Eye (tissue), 1 donor: ENCODE results near the gene FILIP1L.
A peak's percentile ranks its signal among the peaks of the same experiment; 100 is the strongest.
"Not testable (repeated sequence)": the region's sequence is repeated elsewhere in the genome, so short reads cannot be mapped to it uniquely, and the experiment has no call there.

ENCODE experiments used
- DNase-seq: peaks from one replicate; pipeline ENCODE4 v3.0.0-alpha.2; 2015

The FILIP1L gene

GRCh38 chr3:99861216-99861615 lies 253.1 kb downstream of the FILIP1L start:
- DNase-seq, result no peak

DNA sequence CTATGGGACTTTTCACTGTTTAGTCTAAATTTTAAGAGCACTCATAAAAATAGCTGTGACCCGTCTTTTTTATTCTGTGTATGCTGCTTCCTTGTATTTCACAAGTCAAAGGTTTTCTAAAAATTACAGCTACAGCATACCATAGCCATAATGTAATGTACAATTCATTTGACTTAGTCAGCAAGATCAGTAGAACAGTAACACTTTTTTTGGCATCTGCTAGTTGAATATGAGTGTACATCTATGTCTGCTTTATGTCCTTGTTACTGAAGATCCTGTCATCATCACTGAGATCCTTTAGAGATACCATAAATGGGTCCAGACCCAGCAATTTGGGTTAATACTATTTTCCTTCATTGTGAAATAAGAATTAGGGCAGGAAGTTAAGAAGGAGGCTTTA lies 254.5 kb downstream of the FILIP1L start:
- no peak for DNase-seq

- no peak for DNase-seq
Measured at GRCh38 chr3:99858469-99858868, 255.8 kb downstream of the FILIP1L start.

DNA sequence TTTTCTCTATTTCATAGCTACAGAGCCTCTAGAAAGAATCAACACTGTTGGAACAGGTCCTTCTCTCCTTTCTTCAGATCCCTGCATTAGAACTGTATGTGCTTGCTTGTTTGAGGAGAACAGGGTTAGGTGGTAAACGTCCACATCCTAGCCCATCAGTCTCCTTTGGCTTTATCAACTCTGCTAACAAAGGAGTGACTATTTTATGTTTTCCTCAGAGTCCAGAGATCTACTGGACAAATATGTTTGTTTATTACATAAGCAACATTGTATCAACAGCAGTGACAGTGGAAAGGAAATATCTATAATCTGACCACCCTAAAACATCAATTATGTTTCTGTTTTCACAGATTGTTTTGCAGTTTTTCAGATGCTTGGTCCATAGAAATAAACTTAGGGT lies 257.0 kb downstream of the FILIP1L start:
- no peak for DNase-seq

GRCh38 chr3:99856437-99857220 lies 257.7 kb downstream of the FILIP1L start:
- DNase-seq, result no peak

- no peak for DNase-seq
Measured at GRCh38 chr3:99855900-99856299, 258.4 kb downstream of the FILIP1L start.

DNA sequence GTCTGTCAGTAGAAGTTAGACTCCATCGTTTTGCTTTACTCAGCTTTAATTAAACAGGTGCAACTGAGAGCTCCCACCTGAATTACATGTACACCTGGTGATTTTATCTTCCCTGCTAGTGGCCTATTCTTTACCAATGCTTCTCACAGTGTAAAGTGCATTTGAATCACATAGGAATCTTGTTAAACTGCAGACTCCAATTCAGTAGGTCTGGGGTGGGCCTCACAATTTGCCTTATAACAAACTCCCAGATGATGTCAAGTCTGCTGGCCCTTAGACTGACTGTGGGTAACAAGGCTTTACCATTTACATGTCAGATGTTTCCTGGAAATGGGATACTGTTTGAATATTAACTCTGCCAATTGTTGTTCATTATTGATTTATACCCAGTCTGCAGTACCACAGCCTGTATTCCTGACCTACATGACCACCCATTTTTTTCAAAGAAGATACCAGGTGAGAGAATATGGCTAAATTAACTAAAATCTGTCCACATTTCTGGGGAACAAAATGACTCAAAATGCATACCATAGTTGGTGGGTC lies 259.5 kb downstream of the FILIP1L start:
- DNase-seq, result no peak

GRCh38 chr3:99852851-99853250 lies 261.4 kb downstream of the FILIP1L start:
- no peak for DNase-seq

DNA sequence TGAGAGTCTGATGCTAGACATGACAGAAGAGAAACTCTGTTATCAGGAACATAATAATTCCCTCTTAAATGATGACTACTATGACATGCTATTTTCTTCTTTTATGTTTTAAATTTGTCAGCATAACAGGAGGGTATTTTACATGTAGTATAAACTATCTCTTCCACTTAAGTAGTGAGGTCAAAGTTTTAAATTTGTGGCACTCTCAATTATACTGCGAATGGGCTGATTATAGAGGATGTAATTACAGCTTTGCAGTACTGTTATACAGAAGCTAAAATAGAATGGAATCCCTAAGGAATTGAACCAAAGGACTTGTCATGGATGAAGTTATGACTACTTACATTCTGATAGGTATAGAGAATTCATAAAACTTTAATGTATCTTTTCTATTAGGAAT lies 262.3 kb downstream of the FILIP1L start:
- DNase-seq, result no peak

- DNase-seq, result no peak
Measured at GRCh38 chr3:99850608-99851007, 263.7 kb downstream of the FILIP1L start.

- DNase-seq, result no peak
Measured at GRCh38 chr3:99848433-99848832, 265.9 kb downstream of the FILIP1L start.

DNA sequence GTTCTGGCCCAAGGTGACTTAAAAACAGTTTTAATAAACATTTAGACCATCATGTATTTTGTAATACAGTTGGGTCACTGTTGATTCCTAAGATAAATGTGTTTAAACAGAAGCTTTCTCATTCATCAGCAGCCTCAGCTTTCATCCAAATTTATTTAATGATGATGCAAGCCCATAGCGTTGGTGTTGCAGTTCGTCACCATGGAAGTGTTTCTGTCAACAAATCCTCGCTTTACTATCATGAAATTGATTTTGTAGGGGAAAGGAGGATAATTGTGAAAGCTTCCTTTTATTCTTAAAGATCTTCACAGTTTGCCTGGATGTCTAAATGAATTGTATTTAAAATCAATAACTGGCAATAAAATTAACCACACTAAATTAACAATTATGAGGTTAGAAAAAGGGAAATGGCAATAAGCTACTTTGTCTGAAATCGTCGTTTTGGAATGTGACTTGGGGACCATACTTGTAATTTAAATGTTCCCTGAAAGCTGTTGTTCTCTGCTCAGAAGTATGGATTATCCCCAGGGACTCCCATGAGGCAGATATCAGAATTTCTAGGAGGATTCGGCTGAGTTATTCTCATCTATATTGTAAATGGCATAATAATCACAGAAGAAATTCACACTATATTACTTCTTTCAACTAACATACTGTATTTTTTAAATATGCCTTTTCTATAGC lies 267.7 kb downstream of the FILIP1L start:
- DNase-seq, result no peak

DNA sequence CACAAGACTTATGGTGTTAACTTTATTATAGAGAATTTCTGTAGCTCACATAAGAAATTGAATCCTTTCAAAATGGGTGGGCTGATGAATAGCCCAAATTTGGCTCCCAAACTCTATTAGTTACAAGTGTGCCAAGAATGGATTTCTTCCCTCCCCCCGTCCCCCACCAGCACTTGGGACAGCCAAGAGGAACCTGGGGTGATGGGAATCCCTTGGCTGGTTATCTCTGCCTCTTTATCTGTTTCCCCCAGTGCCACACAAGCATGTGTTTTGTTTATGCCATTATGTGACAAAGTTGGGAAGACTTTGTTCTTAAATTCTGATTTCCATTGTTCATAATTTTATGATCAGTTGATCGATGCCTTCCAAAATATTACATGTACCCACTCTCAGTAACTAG lies 268.3 kb downstream of the FILIP1L start:
- DNase-seq, result no peak

GRCh38 chr3:99845331-99845730 lies 269.0 kb downstream of the FILIP1L start:
- DNase-seq, result no peak

GRCh38 chr3:99843590-99844258 lies 270.6 kb downstream of the FILIP1L start:
- DNase-seq, result no peak

DNA sequence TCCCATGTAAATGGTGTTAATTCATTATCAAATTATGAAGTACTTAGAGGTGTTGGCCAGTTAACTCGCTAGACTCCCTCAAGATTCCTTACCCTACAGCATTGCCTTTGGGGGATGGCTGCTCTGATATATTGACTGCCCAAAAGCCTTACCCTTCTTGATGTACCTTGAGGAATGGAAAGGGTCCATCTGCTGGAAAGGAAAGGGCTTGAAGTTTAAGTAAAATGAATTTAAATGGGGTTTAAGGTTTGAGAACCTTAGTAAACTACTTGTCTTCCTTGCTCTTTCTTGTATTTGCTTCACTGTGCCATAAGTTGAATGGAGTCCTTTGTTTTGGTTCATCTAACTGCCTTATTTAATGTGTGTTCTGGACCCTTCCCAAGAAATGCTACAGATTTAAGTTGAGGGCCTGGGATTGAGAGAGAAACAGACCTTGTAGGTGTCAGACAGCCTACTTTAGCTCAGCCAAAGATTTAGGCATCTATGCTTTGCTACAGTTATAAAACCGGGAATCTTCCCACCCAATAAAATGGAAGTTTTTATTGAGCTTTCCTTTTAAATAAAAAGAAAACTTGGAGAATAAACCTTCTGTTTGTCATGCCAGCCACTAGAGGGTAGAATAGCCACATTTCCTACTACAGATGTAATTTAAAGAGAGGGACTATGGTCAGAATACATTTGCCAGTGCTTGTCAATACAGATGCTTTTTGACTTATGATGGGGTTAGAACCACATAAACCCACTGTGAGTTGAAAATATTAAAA lies 271.3 kb downstream of the FILIP1L start:
- DNase-seq, result peak; percentile 79

GRCh38 chr3:99841949-99842348 lies 272.4 kb downstream of the FILIP1L start:
- DNase-seq, result not testable (repeated sequence)

- no peak for DNase-seq
Measured at GRCh38 chr3:99839613-99840012, 274.7 kb downstream of the FILIP1L start.

GRCh38 chr3:99838755-99839154 lies 275.5 kb downstream of the FILIP1L start:
- no peak for DNase-seq

DNA sequence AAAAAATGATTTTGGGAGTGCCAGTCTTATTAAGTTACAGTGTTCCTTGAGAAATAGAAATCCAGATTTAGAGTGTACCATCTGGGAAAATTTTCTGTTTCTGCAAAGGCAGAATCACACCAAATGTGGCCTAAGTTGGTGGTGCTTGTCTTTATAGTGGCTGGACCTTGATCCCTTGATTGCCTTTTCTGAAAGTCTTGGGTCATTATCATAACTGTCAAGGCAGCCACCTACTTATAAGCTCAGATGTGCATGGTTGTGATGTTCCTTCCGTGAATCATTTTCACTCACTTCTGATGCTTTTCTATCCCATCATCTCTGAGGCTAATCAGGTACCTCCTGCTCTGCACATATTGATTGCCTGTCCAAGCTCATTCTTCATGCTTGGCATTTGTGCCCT lies 276.6 kb downstream of the FILIP1L start:
- no peak for DNase-seq

DNA sequence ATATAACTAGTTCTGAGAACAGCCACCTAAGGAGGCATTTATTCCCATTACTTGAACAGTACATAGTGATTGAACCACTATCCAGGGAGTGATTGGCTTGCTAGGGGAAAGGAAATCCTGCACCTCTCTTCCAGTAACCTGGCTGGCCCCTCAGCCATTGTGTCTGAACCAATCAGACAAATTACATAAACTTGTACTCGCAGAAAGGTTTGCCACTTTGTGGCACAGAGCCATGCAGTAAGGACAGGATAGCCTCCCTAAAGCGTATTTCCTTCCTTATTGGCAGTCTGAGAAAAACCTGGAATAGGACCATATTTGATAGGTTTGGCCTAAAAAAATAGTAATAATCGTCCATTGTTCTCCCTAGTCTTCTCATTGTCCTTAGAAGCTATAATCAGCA lies 277.6 kb downstream of the FILIP1L start:
- no peak for DNase-seq

DNA sequence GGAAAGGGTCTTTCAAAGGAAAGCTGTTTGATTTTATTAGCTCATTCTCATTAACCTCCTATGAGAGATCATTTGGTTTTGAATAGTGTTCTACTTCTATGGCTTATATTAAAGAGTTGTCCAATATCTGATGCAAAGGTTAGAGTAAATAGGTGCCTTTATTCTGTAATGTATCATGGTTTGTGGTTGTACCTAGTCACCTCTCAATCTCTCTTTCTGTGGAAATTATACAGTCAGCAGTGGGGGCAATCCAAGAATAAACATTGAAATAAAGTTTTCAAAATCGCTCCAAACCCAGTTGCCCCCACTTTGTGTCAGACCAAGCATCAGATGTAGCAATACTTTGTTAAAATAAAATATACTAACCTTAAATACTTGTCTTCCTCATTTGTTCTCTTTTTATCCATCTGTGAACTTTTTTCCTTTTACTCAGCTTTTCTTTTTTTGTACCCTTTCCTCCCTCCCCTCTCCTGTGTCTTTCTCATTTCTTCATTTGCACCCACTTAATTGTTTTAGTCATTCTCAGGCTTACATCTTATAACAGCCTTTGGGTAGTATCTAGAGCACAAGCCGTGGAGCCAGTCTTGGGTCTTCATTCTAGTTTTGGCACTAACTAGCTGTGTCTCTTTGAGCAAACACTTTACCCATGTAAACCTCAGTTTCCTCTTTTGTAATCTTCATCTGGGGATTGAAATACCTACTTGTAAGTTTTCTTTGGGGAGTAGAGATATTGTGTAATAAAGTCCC lies 279.9 kb downstream of the FILIP1L start:
- DNase-seq, result no peak
